ENCODE data around the gene BICDL2.

The BICDL2 gene

GRCh38 chr16:3007059-3007956 is 29.4 kb downstream of the BICDL2 start:
- DNase-seq, result no peak

GRCh38 chr16:3004781-3005284 is 31.9 kb downstream of the BICDL2 start:
- no peak for DNase-seq

- DNase-seq, result peak; percentile 26
Measured at GRCh38 chr16:3004319-3004718, 32.4 kb downstream of the BICDL2 start.

GRCh38 chr16:3003582-3004270 is 33.0 kb downstream of the BICDL2 start:
- peak; percentile 95 for DNase-seq

- no peak for DNase-seq
Measured at GRCh38 chr16:3001316-3001715, 35.4 kb downstream of the BICDL2 start.

GRCh38 chr16:3000540-3000939 is 36.2 kb downstream of the BICDL2 start:
- DNase-seq, result no peak

- DNase-seq, result no peak
Measured at GRCh38 chr16:2999929-3000328, 36.8 kb downstream of the BICDL2 start.

GRCh38 chr16:2996298-2996697 is 40.4 kb downstream of the BICDL2 start:
- no peak for DNase-seq

- DNase-seq, result no peak
Measured at GRCh38 chr16:2992383-2993081, 44.2 kb downstream of the BICDL2 start.

GRCh38 chr16:2991566-2992261 is 45.0 kb downstream of the BICDL2 start:
- DNase-seq, result no peak

GRCh38 chr16:2990891-2991290 is 45.9 kb downstream of the BICDL2 start:
- DNase-seq, result no peak

- no peak for DNase-seq
Measured at GRCh38 chr16:2988590-2989099, 48.1 kb downstream of the BICDL2 start.

- no peak for DNase-seq
Measured at GRCh38 chr16:2987833-2988232, 48.9 kb downstream of the BICDL2 start.

- DNase-seq, result no peak
Measured at GRCh38 chr16:2987286-2987685, 49.5 kb downstream of the BICDL2 start.

- no peak for DNase-seq
Measured at GRCh38 chr16:2986623-2987188, 50.0 kb downstream of the BICDL2 start.

- DNase-seq, result peak; percentile 26
Measured at GRCh38 chr16:2985893-2986355, 50.8 kb downstream of the BICDL2 start.

- DNase-seq, result peak; percentile 17
Measured at GRCh38 chr16:2985462-2985861, 51.3 kb downstream of the BICDL2 start.

GRCh38 chr16:2983706-2984136 is 53.0 kb downstream of the BICDL2 start:
- DNase-seq, result peak; percentile 66

GRCh38 chr16:2982402-2982801 is 54.3 kb downstream of the BICDL2 start:
- no peak for DNase-seq

- no peak for DNase-seq
Measured at GRCh38 chr16:2981899-2982250, 54.9 kb downstream of the BICDL2 start.

- no peak for DNase-seq
Measured at GRCh38 chr16:2981177-2981898, 55.4 kb downstream of the BICDL2 start.
